ENCODE measurements around the gene SHKBP1.
A peak's percentile ranks its signal among the peaks of the same experiment; 100 is the strongest.

SHKBP1 gene

GRCh38 chr19:40609561-40610395, 33.1 kb downstream of the SHKBP1 start:
- H3K4me1 ChIP-seq (ENCODE audit: insufficient read depth, low read length, poor library complexity, severe bottlenecking), result peaks cover 24% of the 10 kb centered on the region
- peaks cover 7% of the 10 kb centered on the region for H4K20me1 ChIP-seq (ENCODE audit: insufficient read depth, low read length, poor library complexity, severe bottlenecking)
- peak overlapping the region; percentile 71 for H3K9ac ChIP-seq (ENCODE audit: low read depth, low read length, poor library complexity, severe bottlenecking)
- H3K4me3 ChIP-seq (ENCODE audit: low read length, poor library complexity, severe bottlenecking), result peak overlapping the region; percentile 73
- H3K9me2 ChIP-seq (replicated peaks; ENCODE audit: low read depth, low read length), result no peaks in the 10 kb centered on the region
- H3K27me3 ChIP-seq (ENCODE audit: insufficient read depth, low read length, poor library complexity, severe bottlenecking), result no peaks in the 10 kb centered on the region
- TF ChIP-seq CTCF (conservative IDR thresholded peaks at IDR 0.05; ENCODE audit: low read length) (no peak), EZH2phosphoT487 (IDR thresholded peaks at IDR 0.05; ENCODE audit: borderline replicate concordance) (no peak)
- H3F3A ChIP-seq (ENCODE audit: low read depth), result no peaks in the 10 kb centered on the region
- H2AFZ ChIP-seq (ENCODE audit: low read length), result peak overlapping the region; percentile 68
- H3K79me2 ChIP-seq (ENCODE audit: insufficient read depth, low read length), result no peaks in the 10 kb centered on the region
- H3K4me2 ChIP-seq (ENCODE audit: low read depth, low read length, poor library complexity, severe bottlenecking), result peak overlapping the region; percentile 81
- no peaks in the 10 kb centered on the region for H3K36me3 ChIP-seq (ENCODE audit: insufficient read depth, low read length)
- H3K9me3 ChIP-seq (ENCODE audit: insufficient read depth, low read depth, low read length), result no peaks in the 10 kb centered on the region

GRCh38 chr19:40610396-40611064, 33.9 kb downstream of the SHKBP1 start:
- peaks cover 12% of the 10 kb centered on the region for H4K20me1 ChIP-seq (ENCODE audit: insufficient read depth, low read length, poor library complexity, severe bottlenecking)
- no peaks in the 10 kb centered on the region for H3F3A ChIP-seq (ENCODE audit: low read depth)
- H3K36me3 ChIP-seq (ENCODE audit: insufficient read depth, low read length), result no peaks in the 10 kb centered on the region
- peak overlapping the region; percentile 73 for H3K4me3 ChIP-seq (ENCODE audit: low read length, poor library complexity, severe bottlenecking)
- peak overlapping the region; percentile 68; the same call in 1 of the 2 replicates for H2AFZ ChIP-seq (ENCODE audit: low read length)
- H3K27me3 ChIP-seq (ENCODE audit: insufficient read depth, low read length, poor library complexity, severe bottlenecking), result no peaks in the 10 kb centered on the region
- no peak overlapping the region for H3K9ac ChIP-seq (ENCODE audit: low read depth, low read length, poor library complexity, severe bottlenecking)
- peaks cover 24% of the 10 kb centered on the region for H3K4me1 ChIP-seq (ENCODE audit: insufficient read depth, low read length, poor library complexity, severe bottlenecking)
- no peak for TF ChIP-seq EZH2phosphoT487 (IDR thresholded peaks at IDR 0.05; ENCODE audit: borderline replicate concordance)
- no peak for TF ChIP-seq CTCF (conservative IDR thresholded peaks at IDR 0.05; ENCODE audit: low read length)
- no peaks in the 10 kb centered on the region for H3K9me2 ChIP-seq (replicated peaks; ENCODE audit: low read depth, low read length)
- H3K9me3 ChIP-seq (ENCODE audit: insufficient read depth, low read depth, low read length), result no peaks in the 10 kb centered on the region
- peak overlapping the region; percentile 81 for H3K4me2 ChIP-seq (ENCODE audit: low read depth, low read length, poor library complexity, severe bottlenecking)
- no peaks in the 10 kb centered on the region for H3K79me2 ChIP-seq (ENCODE audit: insufficient read depth, low read length)

GRCh38 chr19:40611096-40611495, 34.4 kb downstream of the SHKBP1 start:
- TF ChIP-seq EZH2phosphoT487 (IDR thresholded peaks at IDR 0.05; ENCODE audit: borderline replicate concordance), result no peak
- TF ChIP-seq CTCF (conservative IDR thresholded peaks at IDR 0.05; ENCODE audit: low read length), result no peak
- Histone ChIP-seq H3K9me2 (replicated peaks; ENCODE audit: low read depth, low read length) (no peaks in the 10 kb centered on the region), H3K36me3 (ENCODE audit: insufficient read depth, low read length) (no peaks in the 10 kb centered on the region), H3K27me3 (ENCODE audit: insufficient read depth, low read length, poor library complexity, severe bottlenecking) (no peaks in the 10 kb centered on the region), H3F3A (ENCODE audit: low read depth) (no peaks in the 10 kb centered on the region), H3K9ac (ENCODE audit: low read depth, low read length, poor library complexity, severe bottlenecking) (no peak overlapping the region), H3K79me2 (ENCODE audit: insufficient read depth, low read length) (no peaks in the 10 kb centered on the region), H3K4me2 (ENCODE audit: low read depth, low read length, poor library complexity, severe bottlenecking) (no peak overlapping the region), H4K20me1 (ENCODE audit: insufficient read depth, low read length, poor library complexity, severe bottlenecking) (peaks cover 12% of the 10 kb centered on the region), H2AFZ (ENCODE audit: low read length) (no peak overlapping the region), H3K4me1 (ENCODE audit: insufficient read depth, low read length, poor library complexity, severe bottlenecking) (peaks cover 18% of the 10 kb centered on the region), H3K4me3 (ENCODE audit: low read length, poor library complexity, severe bottlenecking) (no peak overlapping the region), H3K9me3 (ENCODE audit: insufficient read depth, low read depth, low read length) (no peaks in the 10 kb centered on the region)
